Natural killer cell (primary cell): Measurements from ENCODE around the gene PDLIM7. TPM values are rescaled to one million over a fixed set of nuclear protein-coding genes. Genes with fewer than 3 reads are reported as not detected.

Experiments
- ATAC-seq, 3 donors: fragments of 150-1000 bp in 2 of 3; fragments of 200-7000 bp in 1 of 3; cut with Tn5 transposase; 1 replicate in 1 of 3; 2 replicates in 2 of 3; pipeline ENCODE4 v1.10.0; 2021; ENCODE audit warnings: mild to moderate bottlenecking in 2 of 3, moderate library complexity in 2 of 3
- DNase-seq, 2 donors: peaks; one replicate each; pipeline versions ENCODE4 v3.0.0 to v3.0.0-alpha.2; 2013 to 2021; ENCODE audit warnings: mixed read lengths in 1 of 2
- H3K27ac ChIP-seq: one replicate; pipeline ENCODE4 v1.5.1; 2013; ENCODE audit warnings: mild to moderate bottlenecking, low read length
- H3K27me3 ChIP-seq: one replicate; pipeline ENCODE4 v1.6.1; 2013; ENCODE audit warnings: low read length; ENCODE audit not compliant: control insufficient read depth, insufficient read depth
- H3K36me3 ChIP-seq: one replicate; pipeline ENCODE4 v1.6.1; 2013; ENCODE audit warnings: low read length; ENCODE audit not compliant: control insufficient read depth, insufficient read depth
- H3K4me1 ChIP-seq: one replicate; pipeline ENCODE4 v1.6.1; 2013; ENCODE audit warnings: low read length; ENCODE audit not compliant: control insufficient read depth, insufficient read depth
- H3K4me3 ChIP-seq: one replicate; pipeline ENCODE4 v1.5.1; 2013; ENCODE audit warnings: low read length
- H3K9me3 ChIP-seq: one replicate; pipeline ENCODE4 v1.6.1; 2013; ENCODE audit warnings: low read length; ENCODE audit not compliant: control insufficient read depth, insufficient read depth
- H3K27ac Mint-ChIP-seq, 2 donors: one replicate each; pipeline ENCODE4 v1.8.0; 2022; ENCODE audit warnings: mild to moderate bottlenecking in 2 of 2, mixed read lengths in 2 of 2, moderate library complexity in 1 of 2
- H3K27me3 Mint-ChIP-seq, 2 donors: one replicate each; pipeline ENCODE4 v1.8.0; 2022; ENCODE audit warnings: low read depth in 2 of 2, mixed read lengths in 2 of 2
- H3K36me3 Mint-ChIP-seq: one replicate; pipeline ENCODE4 v1.8.0; 2022; ENCODE audit warnings: mixed read lengths
- H3K4me1 Mint-ChIP-seq, 2 donors: one replicate each; pipeline ENCODE4 v1.8.0; 2022; ENCODE audit warnings: mixed read lengths in 2 of 2
- H3K4me3 Mint-ChIP-seq: one replicate; pipeline ENCODE4 v1.8.0; 2022; ENCODE audit warnings: mild to moderate bottlenecking, moderate library complexity, mixed read lengths
- H3K9me3 Mint-ChIP-seq, 2 donors: one replicate each; pipeline ENCODE4 v1.8.0; 2022; ENCODE audit warnings: mixed read lengths in 2 of 2
- CTCF ChIP-seq: fragments of 200-600 bp; IDR thresholded peaks from one replicate; pipeline ENCODE4 v1.8.0; 2022; ENCODE audit warnings: antibody characterized with exemption
- WGBS: methylation state at CpG from one replicate; pipeline ENCODE4 v1.1.7; 2013; ENCODE audit warnings: missing lambda C conversion rate; ENCODE audit not compliant: insufficient coverage; 5-methylcytosine and 5-hydroxymethylcytosine counted together
- intact Hi-C: fragments of 100-400 bp; cut with micrococcal nuclease; formaldehyde crosslinking; loops from one replicate; pipeline ENCODE4 v1.14.2; 2022
- total RNA-seq, 4 donors: library from RNA; stranded (reverse); fragments of 120-200 nt in 1 of 4; gene quantifications; one replicate each; pipeline versions ENCODE4 v1.2.3 to v1.2.4, GENCODE V29; 2013 to 2022

PDLIM7 gene
- total RNA-seq, 3 donors from 2014 or later (not counting 1 experiment from before 2014, with no cell fraction given), result 9.7 to 58.7 (median 14.7) TPM

GRCh38 chr5:177459819-177460628 lies 37.4 kb downstream of the PDLIM7 start:
- Mint-ChIP-seq H3K4me3 (no peak overlapping the region), H3K9me3 (no peaks in the 10 kb centered on the region), H3K27ac (no peak overlapping the region), H3K4me1 (peaks cover 10 to 15% of the 10 kb centered on the region in 2 donors), H3K36me3 (no peaks in the 10 kb centered on the region), H3K27me3 (no peaks in the 10 kb centered on the region)
- H3K36me3 ChIP-seq, result no peaks in the 10 kb centered on the region
- DNase-seq, result no peak
- WGBS, result 97% methylated on average over 28 of the region's 28 CpGs
- no peak overlapping the region for H3K4me3 ChIP-seq
- H3K4me1 ChIP-seq, result peaks cover 27% of the 10 kb centered on the region
- H3K27me3 ChIP-seq, result no peaks in the 10 kb centered on the region
- no peak for TF ChIP-seq CTCF
- no peak for ATAC-seq
- H3K9me3 ChIP-seq, result no peaks in the 10 kb centered on the region
- no peak overlapping the region for H3K27ac ChIP-seq
- intact Hi-C loops, result loop anchor here (5.0 kb wide), 1 partner anchor 158 kb away; the partner anchor contains the start of genes PRELID1 and RAB24

- H3K27me3 Mint-ChIP-seq, result no peaks in the 10 kb centered on the region
- DNase-seq, result no peak
- WGBS, result 95% methylated on average over 11 of the region's 11 CpGs
These were observed 38.0 kb downstream of the PDLIM7 start for GRCh38 chr5:177459357-177459756.

GRCh38 chr5:177458912-177459350 lies 38.5 kb downstream of the PDLIM7 start:
- Histone ChIP-seq H3K4me1 (peaks cover 34% of the 10 kb centered on the region), H3K27me3 (no peaks in the 10 kb centered on the region), H3K4me3 (no peak overlapping the region), H3K9me3 (no peaks in the 10 kb centered on the region), H3K36me3 (no peaks in the 10 kb centered on the region), H3K27ac (no peak overlapping the region)
- Mint-ChIP-seq H3K4me1 (peaks cover 12 to 19% of the 10 kb centered on the region in 2 donors), H3K27me3 (no peaks in the 10 kb centered on the region), H3K27ac (no peak overlapping the region), H3K4me3 (no peak overlapping the region), H3K36me3 (no peaks in the 10 kb centered on the region), H3K9me3 (no peaks in the 10 kb centered on the region)
- ATAC-seq (no peak), DNase-seq (no peak)
- TF ChIP-seq CTCF, result no peak
- 96% methylated on average over 14 of the region's 14 CpGs for WGBS
- intact Hi-C loops, result loop anchor here (5.0 kb wide), 1 partner anchor 157 kb away; the partner anchor contains the start of genes PRELID1 and RAB24

More at GRCh38 chr5:177459357-177459756, 38.0 kb downstream of the PDLIM7 start:
- peaks cover 30% of the 10 kb centered on the region for H3K4me1 ChIP-seq
- H3K9me3 Mint-ChIP-seq, result no peaks in the 10 kb centered on the region
- H3K27ac ChIP-seq, result no peak overlapping the region
- H3K4me3 Mint-ChIP-seq, result no peak overlapping the region
- TF ChIP-seq CTCF, result no peak
- no peak overlapping the region for H3K4me3 ChIP-seq
- peaks cover 10 to 15% of the 10 kb centered on the region in 2 donors for H3K4me1 Mint-ChIP-seq
- ATAC-seq, result no peak
- H3K27ac Mint-ChIP-seq, result no peak overlapping the region
- no peaks in the 10 kb centered on the region for H3K27me3 ChIP-seq
- H3K36me3 Mint-ChIP-seq, result no peaks in the 10 kb centered on the region
- intact Hi-C loops, result loop anchor here (5.0 kb wide), 1 partner anchor 157 kb away; the partner anchor contains the start of genes PRELID1 and RAB24
- no peaks in the 10 kb centered on the region for H3K9me3 ChIP-seq
- H3K36me3 ChIP-seq, result no peaks in the 10 kb centered on the region
